Esophagus squamous epithelium (tissue), 5 donors: ENCODE results near the gene CD59. TPM values are rescaled to one million over a fixed set of nuclear protein-coding genes. Genes with fewer than 3 reads are reported as not detected.
"Not testable (repeated sequence)": the region's sequence is repeated elsewhere in the genome, so short reads cannot be mapped to it uniquely, and the experiment has no call there.

Source experiments
- DNase-seq: peaks from one replicate; lab custom pipeline; 2025; lab: John Stamatoyannopoulos, UW
- H3K27ac ChIP-seq, 4 donors: fragments of 200-600 bp; sonication (generic); one replicate each; pipeline ENCODE4 v1.5.1; 2016 to 2019; ENCODE audit warnings: mild to moderate bottlenecking in 1 of 4
- H3K27me3 ChIP-seq, 4 donors: fragments of 200-600 bp; sonication (generic); 1 replicate in 3 of 4; 2 replicates in 1 of 4; pipeline versions ENCODE4 v1.5.1 to v1.6.0; 2017 to 2021; ENCODE audit warnings: antibody characterized with exemption in 1 of 4
- H3K36me3 ChIP-seq, 3 donors: fragments of 200-600 bp; sonication (generic); one replicate each; pipeline ENCODE4 v1.5.1; 2016 to 2019
- H3K4me1 ChIP-seq, 3 donors: fragments of 200-600 bp; sonication (generic); one replicate each; pipeline ENCODE4 v1.5.1; 2017 to 2019
- H3K4me3 ChIP-seq, 4 donors: fragments of 200-600 bp; sonication (generic); 1 replicate in 3 of 4; 2 replicates in 1 of 4; pipeline ENCODE4 v1.5.1; 2016 to 2019; ENCODE audit warnings: mild to moderate bottlenecking in 2 of 4, moderate library complexity in 1 of 4
- H3K9me3 ChIP-seq, 3 donors: fragments of 200-600 bp; sonication (generic); one replicate each; pipeline ENCODE4 v1.5.1; 2016 to 2019
- CTCF ChIP-seq, 6 experiments: fragments of 450-650 bp in 4 of 6; fragments of 200-600 bp in 2 of 6; sonication (generic) in 2 of 6; IDR thresholded peaks; one replicate each; pipeline ENCODE4 v1.5.1; 2016 to 2019; ENCODE audit warnings: antibody characterized with exemption in 6 of 6, mild to moderate bottlenecking in 4 of 6, moderate library complexity in 4 of 6
- POLR2A ChIP-seq, 4 donors: fragments of 450-650 bp; IDR thresholded peaks; one replicate each; pipeline ENCODE4 v1.6.1; 2017; ENCODE audit warnings: antibody characterized with exemption in 4 of 4, mild to moderate bottlenecking in 4 of 4, moderate library complexity in 3 of 4
- WGBS, 2 donors: methylation state at CpG; one replicate each; pipeline ENCODE4 v1.1.5; 2018; 5-methylcytosine and 5-hydroxymethylcytosine counted together
- intact Hi-C: fragments of 100-400 bp; cut with DNase I; formaldehyde crosslinking; loops from one replicate; pipeline ENCODE4 v1.15.0; 2022
- total RNA-seq, 4 donors: library from RNA; depleted of rRNA; stranded (reverse); fragments of >200 nt; gene quantifications; one replicate each; pipeline ENCODE4 v1.1.0, GENCODE V29; 2016
- donor health status: DM: yes; HTN: yes; CAD: no.

CD59 gene
- total RNA-seq, 4 donors from 2014 or later = 191 to 525 (median 339) TPM

GRCh38 chr11:33682019-33682418, 54.2 kb downstream of the CD59 start:
- Histone ChIP-seq H3K9me3 (no peaks in the 10 kb centered on the region), H3K4me3 (no peak overlapping the region), H3K27ac (peak overlapping the region; percentile 48 to 70 (median 58)), H3K36me3 (no peaks in the 10 kb centered on the region), H3K4me1 (peaks cover 0 to 16% (median 5%) of the 10 kb centered on the region in 3 donors), H3K27me3 (peaks cover 0 to 10% (median 0%) of the 10 kb centered on the region in 4 donors)
- intact Hi-C loops = no loop called here
- WGBS, 2 donors = 57 to 80% methylated on average over 2 of the region's 3 CpGs
- TF ChIP-seq CTCF (IDR thresholded peaks at IDR 0.05) = no peak
- TF ChIP-seq POLR2A (IDR thresholded peaks at IDR 0.05) = no peak
- no peak for DNase-seq

DNA sequence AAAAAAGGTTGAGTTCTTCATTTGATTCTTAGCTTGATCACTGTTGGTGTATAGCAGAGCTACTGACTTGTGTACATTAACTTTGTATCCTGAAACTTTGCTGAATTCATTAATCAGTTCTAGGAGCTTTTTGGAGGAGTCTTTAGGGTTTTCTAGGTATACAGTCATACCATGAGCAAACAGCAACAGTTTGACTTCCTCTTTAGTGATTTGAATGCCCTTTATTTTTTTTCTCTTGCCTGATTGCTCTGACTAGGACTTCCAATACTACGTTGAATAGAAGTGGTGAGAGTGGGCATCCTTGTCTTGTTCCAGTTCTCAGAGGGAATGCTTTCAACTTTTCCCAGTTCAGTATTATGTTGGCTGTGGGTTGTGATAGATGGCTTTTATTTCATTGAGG, 57.6 kb downstream of the CD59 start:
- 69 to 85% methylated on average over 1 of the region's 1 CpG for WGBS, 2 donors
- H3K36me3 ChIP-seq, H3K9me3 ChIP-seq, intact Hi-C loops, H3K27ac ChIP-seq, H3K4me3 ChIP-seq, DNase-seq: not testable (repeated sequence)
- peaks cover 0 to 16% (median 5%) of the 10 kb centered on the region in 3 donors for H3K4me1 ChIP-seq
- H3K27me3 ChIP-seq = peaks cover 0 to 10% (median 0%) of the 10 kb centered on the region in 4 donors

GRCh38 chr11:33674035-33674814, 62.0 kb downstream of the CD59 start:
- TF ChIP-seq CTCF (IDR thresholded peaks at IDR 0.05) = no peak
- no peak for TF ChIP-seq POLR2A (IDR thresholded peaks at IDR 0.05)
- WGBS, 2 donors = 100% methylated on average over 1 of the region's 3 CpGs; no CpG with 5 or more reads in 1 of the 2 donors
- H3K4me3 ChIP-seq = no peak overlapping the region
- no peak for DNase-seq
- H3K36me3 ChIP-seq = no peaks in the 10 kb centered on the region
- intact Hi-C loops = no loop called here
- no peaks in the 10 kb centered on the region for H3K9me3 ChIP-seq
- H3K4me1 ChIP-seq = peaks cover 0 to 19% (median 0%) of the 10 kb centered on the region in 3 donors
- H3K27me3 ChIP-seq = no peaks in the 10 kb centered on the region
- H3K27ac ChIP-seq = no peak overlapping the region

GRCh38 chr11:33672273-33672672, 64.0 kb downstream of the CD59 start:
- H3K36me3 ChIP-seq = no peaks in the 10 kb centered on the region
- no peaks in the 10 kb centered on the region for H3K9me3 ChIP-seq
- 80 to 95% methylated on average over 1 to 3 of the region's 4 CpGs for WGBS, 2 donors
- no peak for DNase-seq
- no peak overlapping the region for H3K4me3 ChIP-seq
- no peak overlapping the region for H3K27ac ChIP-seq
- intact Hi-C loops = no loop called here
- TF ChIP-seq POLR2A (IDR thresholded peaks at IDR 0.05) = no peak
- no peak for TF ChIP-seq CTCF (IDR thresholded peaks at IDR 0.05)
- H3K27me3 ChIP-seq = no peaks in the 10 kb centered on the region
- peaks cover 5 to 39% (median 5%) of the 10 kb centered on the region in 3 donors for H3K4me1 ChIP-seq

GRCh38 chr11:33670250-33671011, 65.8 kb downstream of the CD59 start:
- no peaks in the 10 kb centered on the region for H3K9me3 ChIP-seq
- H3K27me3 ChIP-seq = no peaks in the 10 kb centered on the region
- no peak for DNase-seq
- peaks cover 7 to 57% (median 14%) of the 10 kb centered on the region in 3 donors for H3K4me1 ChIP-seq
- TF ChIP-seq CTCF (IDR thresholded peaks at IDR 0.05) = no peak
- no peak for TF ChIP-seq POLR2A (IDR thresholded peaks at IDR 0.05)
- no peaks in the 10 kb centered on the region for H3K36me3 ChIP-seq
- intact Hi-C loops = no loop called here
- peak overlapping the region in 2 of 4 donors; percentile 39 to 49 for H3K27ac ChIP-seq
- 48 to 56% methylated on average over 5 of the region's 5 CpGs for WGBS, 2 donors
- no peak overlapping the region for H3K4me3 ChIP-seq
